Aorta (tissue), 5 donors: ENCODE measurements around the gene TRIM9. TPM values are rescaled to one million over a fixed set of nuclear protein-coding genes. Genes with fewer than 3 reads are reported as not detected.

Experiments
- ATAC-seq: fragments of 200-7000 bp; cut with Tn5 transposase; one replicate; pipeline ENCODE4 v1.9.1; 2022; ENCODE audit warnings: moderate library complexity; ENCODE audit not compliant: low FRiP score
- DNase-seq, 2 donors: peaks; one replicate each; pipeline ENCODE4 v3.0.0-alpha.2; 2020
- H3K27ac ChIP-seq, 2 donors: one replicate each; pipeline ENCODE4 v1.5.1; 2013; ENCODE audit warnings: low read length in 2 of 2, mild to moderate bottlenecking in 2 of 2, moderate library complexity in 2 of 2, control low read depth in 1 of 2, inconsistent platforms in 1 of 2, low read depth in 1 of 2
- H3K27me3 ChIP-seq, 2 donors: one replicate each; pipeline ENCODE4 v1.6.1; 2013; ENCODE audit warnings: control low read depth in 1 of 2, low read length in 1 of 2, mild to moderate bottlenecking in 1 of 2, moderate library complexity in 1 of 2; ENCODE audit not compliant: insufficient read depth in 2 of 2, control insufficient read depth in 1 of 2
- H3K36me3 ChIP-seq, 2 donors: one replicate each; pipeline ENCODE4 v1.6.1; 2013; ENCODE audit warnings: control low read depth in 1 of 2, low read length in 1 of 2, mild to moderate bottlenecking in 1 of 2; ENCODE audit not compliant: insufficient read depth in 2 of 2, control insufficient read depth in 1 of 2
- H3K4me1 ChIP-seq, 2 donors: one replicate each; pipeline ENCODE4 v1.6.1; 2013; ENCODE audit warnings: low read length in 2 of 2, control low read depth in 1 of 2, mild to moderate bottlenecking in 1 of 2, moderate library complexity in 1 of 2; ENCODE audit not compliant: insufficient read depth in 2 of 2, control insufficient read depth in 1 of 2
- H3K4me3 ChIP-seq, 2 donors: one replicate each; pipeline ENCODE4 v1.5.1; 2013; ENCODE audit warnings: low read length in 2 of 2, control low read depth in 1 of 2, mild to moderate bottlenecking in 1 of 2
- H3K9me3 ChIP-seq: one replicate; pipeline ENCODE4 v1.6.1; 2013; ENCODE audit warnings: mild to moderate bottlenecking, low read length; ENCODE audit not compliant: control insufficient read depth
- WGBS, 2 donors: extraction: QIAGEN DNeasy Blood & Tissue Kit; methylation state at CpG; one replicate each; pipeline ENCODE4 v1.1.7; 2013; 5-methylcytosine and 5-hydroxymethylcytosine counted together
- intact Hi-C, 2 donors: fragments of 100-400 bp; cut with DNase I; formaldehyde crosslinking; loops; one replicate each; pipeline versions ENCODE4 v1.14.2 to v1.15.0; 2022
- polyA plus RNA-seq, 2 donors: library from polyadenylated mRNA; stranded (reverse); fragments of 200-250 nt; gene quantifications; one replicate each; pipeline ENCODE4 v1.2.3, GENCODE V29; 2013
- total RNA-seq, 2 donors: library from RNA; stranded (reverse); fragmentation: NEBNext Ultra II Directional; extraction: Animal tissue kit (Norgen Biotek cat#: 25700); gene quantifications; one replicate each; pipeline ENCODE4 v1.2.1, GENCODE V29; 2021
- donor health status: healthy with polysubstance abuse.
- donor health status: Bipolar disorder and iron deficiency.
- donor health status: DM: no; HTN: no; CAD: no.
- donor health status: DM: no; HTN: no; CAD: no.
- donor health status: DM: yes; HTN: yes; CAD: no.

Gene TRIM9
- total and polyA plus RNA-seq, 4 donors: 0.23 to 7.9 (median 0.76) TPM

DNA sequence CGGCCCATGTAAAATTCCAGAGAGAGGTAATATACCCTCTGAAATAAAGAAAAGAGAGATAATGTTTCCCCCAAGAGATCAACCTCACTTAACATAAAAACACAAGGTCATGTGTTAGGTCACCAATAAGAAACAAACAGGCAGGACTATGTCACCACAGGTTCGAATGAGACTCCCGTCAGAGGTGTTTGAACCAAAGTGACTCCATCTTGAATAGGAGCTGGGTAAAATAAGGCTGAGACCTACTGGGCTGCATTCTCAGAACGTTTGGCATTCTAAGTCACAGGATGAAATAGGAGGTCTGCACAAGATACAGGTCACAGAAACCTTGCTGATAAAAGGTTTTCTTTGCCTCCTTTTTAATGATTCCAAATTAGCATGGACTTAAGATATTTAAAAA lies 157.1 kb downstream of the TRIM9 start:
- H3K4me1 ChIP-seq: no peaks in the 10 kb centered on the region
- no peak for DNase-seq
- H3K27me3 ChIP-seq: no peaks in the 10 kb centered on the region
- intact Hi-C loops: no loop called here
- no peak overlapping the region for H3K27ac ChIP-seq
- peaks cover 0 to 6% of the 10 kb centered on the region in 2 donors for H3K36me3 ChIP-seq
- H3K4me3 ChIP-seq: no peak overlapping the region
- ATAC-seq: no peak
- no peaks in the 10 kb centered on the region for H3K9me3 ChIP-seq
- WGBS, 2 donors: 83% methylated on average over 4 of the region's 4 CpGs

GRCh38 chr14:50937325-50937724 lies 157.6 kb downstream of the TRIM9 start:
- no peak overlapping the region for H3K4me3 ChIP-seq
- H3K4me1 ChIP-seq: no peaks in the 10 kb centered on the region
- WGBS, 2 donors: 74 to 75% methylated on average over 2 of the region's 2 CpGs
- ATAC-seq (no peak), DNase-seq (no peak)
- H3K27me3 ChIP-seq: no peaks in the 10 kb centered on the region
- intact Hi-C loops: no loop called here
- no peaks in the 10 kb centered on the region for H3K9me3 ChIP-seq
- peaks cover 0 to 6% of the 10 kb centered on the region in 2 donors for H3K36me3 ChIP-seq
- H3K27ac ChIP-seq: no peak overlapping the region

- no peaks in the 10 kb centered on the region for H3K4me1 ChIP-seq
- ATAC-seq: no peak
- H3K27ac ChIP-seq: no peak overlapping the region
- H3K36me3 ChIP-seq: peaks cover 0 to 6% of the 10 kb centered on the region in 2 donors
- 86 to 94% methylated on average over 2 of the region's 2 CpGs for WGBS, 2 donors
- no peak for DNase-seq
- intact Hi-C loops: no loop called here
- no peaks in the 10 kb centered on the region for H3K9me3 ChIP-seq
- no peaks in the 10 kb centered on the region for H3K27me3 ChIP-seq
- no peak overlapping the region for H3K4me3 ChIP-seq
Measured at GRCh38 chr14:50936882-50937281, 158.0 kb downstream of the TRIM9 start.

- H3K4me1 ChIP-seq: no peaks in the 10 kb centered on the region
- H3K36me3 ChIP-seq: peaks cover 3 to 9% of the 10 kb centered on the region in 2 donors
- no peaks in the 10 kb centered on the region for H3K27me3 ChIP-seq
- no peak overlapping the region for H3K4me3 ChIP-seq
- ATAC-seq (no peak), DNase-seq (no peak)
- 80 to 96% methylated on average over 2 of the region's 2 CpGs for WGBS, 2 donors
- H3K9me3 ChIP-seq: no peaks in the 10 kb centered on the region
- H3K27ac ChIP-seq: no peak overlapping the region
- intact Hi-C loops: no loop called here
Measured at GRCh38 chr14:50936016-50936340, 158.9 kb downstream of the TRIM9 start.

- Histone ChIP-seq H3K36me3 (peaks cover 6 to 9% of the 10 kb centered on the region in 2 donors), H3K4me3 (no peak overlapping the region), H3K9me3 (no peaks in the 10 kb centered on the region), H3K4me1 (no peaks in the 10 kb centered on the region), H3K27me3 (no peaks in the 10 kb centered on the region), H3K27ac (no peak overlapping the region)
- 73 to 87% methylated on average over 5 of the region's 5 CpGs for WGBS, 2 donors
- DNase-seq (no peak), ATAC-seq (no peak)
- intact Hi-C loops: no loop called here
Measured at GRCh38 chr14:50935126-50936015, 159.5 kb downstream of the TRIM9 start.

DNA sequence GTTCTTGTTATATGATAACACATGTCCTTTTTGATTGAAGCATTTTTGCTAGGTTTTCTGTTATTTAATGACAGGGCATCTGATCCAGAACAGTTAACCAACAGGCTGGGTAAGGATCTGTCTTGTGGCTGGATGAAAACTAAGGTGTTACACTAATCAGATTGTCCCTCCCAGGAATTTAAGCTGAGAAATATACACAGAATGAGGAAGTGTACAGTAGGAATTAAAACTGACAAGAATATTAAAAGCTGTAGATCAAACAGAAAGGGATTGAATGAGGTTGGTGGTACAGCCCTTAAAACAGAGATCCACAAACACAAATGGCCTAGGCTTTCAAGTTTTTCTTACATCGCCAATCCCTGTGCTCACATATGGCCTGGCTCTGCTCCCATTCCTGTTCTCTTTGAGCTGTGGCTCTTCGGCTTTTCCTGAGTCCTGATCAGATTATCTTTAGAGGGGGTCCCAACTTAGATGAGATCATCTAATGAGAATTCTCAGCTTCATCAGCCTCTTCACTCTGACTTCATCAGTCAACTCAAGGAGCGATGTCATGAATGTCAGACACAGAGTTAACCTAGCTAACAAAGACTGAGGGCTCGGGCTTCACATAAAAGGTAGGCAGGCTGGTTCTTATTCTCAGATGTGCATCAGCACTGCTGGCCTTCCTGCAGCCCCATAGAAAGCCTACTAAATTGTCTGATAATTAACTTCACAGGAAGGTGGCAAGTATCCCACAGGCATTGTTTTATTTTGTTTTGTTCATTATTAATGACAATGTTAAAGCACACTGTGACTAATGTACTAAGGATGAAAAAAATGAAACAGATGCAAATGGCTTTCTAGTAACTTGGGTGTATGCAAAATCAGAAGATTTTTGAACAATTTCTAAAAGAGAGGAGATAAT lies 162.1 kb downstream of the TRIM9 start:
- no peaks in the 10 kb centered on the region for H3K9me3 ChIP-seq
- H3K27ac ChIP-seq: no peak overlapping the region
- no peak overlapping the region for H3K4me3 ChIP-seq
- 92 to 95% methylated on average over 4 of the region's 4 CpGs for WGBS, 2 donors
- DNase-seq (no peak), ATAC-seq (no peak)
- intact Hi-C loops: no loop called here
- peaks cover 6 to 9% of the 10 kb centered on the region in 2 donors for H3K36me3 ChIP-seq
- H3K27me3 ChIP-seq: no peaks in the 10 kb centered on the region
- H3K4me1 ChIP-seq: no peaks in the 10 kb centered on the region

- intact Hi-C loops: no loop called here
- H3K4me3 ChIP-seq: no peak overlapping the region
- H3K27me3 ChIP-seq: no peaks in the 10 kb centered on the region
- DNase-seq (no peak), ATAC-seq (no peak)
- H3K27ac ChIP-seq: no peak overlapping the region
- WGBS, 2 donors: 88% methylated on average over 1 of the region's 1 CpG
- H3K4me1 ChIP-seq: no peaks in the 10 kb centered on the region
- H3K9me3 ChIP-seq: no peaks in the 10 kb centered on the region
- H3K36me3 ChIP-seq: peaks cover 9% of the 10 kb centered on the region in 2 donors
Measured at GRCh38 chr14:50932156-50932555, 162.7 kb downstream of the TRIM9 start.

- no peak overlapping the region for H3K27ac ChIP-seq
- H3K36me3 ChIP-seq: peaks cover 9% of the 10 kb centered on the region in 2 donors
- H3K27me3 ChIP-seq: no peaks in the 10 kb centered on the region
- intact Hi-C loops: no loop called here
- no peaks in the 10 kb centered on the region for H3K9me3 ChIP-seq
- no peaks in the 10 kb centered on the region for H3K4me1 ChIP-seq
- DNase-seq (no peak), ATAC-seq (no peak)
- WGBS, 2 donors: 96% methylated on average over 3 of the region's 3 CpGs
- H3K4me3 ChIP-seq: no peak overlapping the region
Measured at GRCh38 chr14:50931559-50931958, 163.3 kb downstream of the TRIM9 start.
